SK-N-SH (cell line): ENCODE data around the gene KEAP1. TPM values are rescaled to one million over a fixed set of nuclear protein-coding genes. Genes with fewer than 3 reads are reported as not detected.
A peak's percentile ranks its signal among the peaks of the same experiment; 100 is the strongest.

ENCODE experiments used
- CTCF ChIA-PET: fragments of 300-600, 350-600 bp; formaldehyde crosslinking; extraction: SDS; loops from one replicate; lab custom pipeline; 2021; lab: Yijun Ruan, JAX
- POLR2A ChIA-PET: fragments of 350-600 bp; sonication (Branson Sonifier 250); formaldehyde crosslinking; extraction: SDS; loops from one replicate; lab custom pipeline; 2020; ENCODE audit warnings: antibody characterized with exemption, inconsistent platforms; lab: Yijun Ruan, JAX
- DNase-seq: peaks from one replicate; pipeline ENCODE4 v3.0.0; 2012
- H2AFZ ChIP-seq: fragments of 200-600 bp; sonication (generic); 2 replicates; pipeline ENCODE4 v1.8.1; 2016; ENCODE audit warnings: antibody characterized with exemption, mild to moderate bottlenecking, low read depth
- H3F3A ChIP-seq: fragments of 200-600 bp; sonication (generic); replicated peaks from 2 replicates; pipeline ENCODE3; 2016; ENCODE audit warnings: antibody characterized with exemption, mild to moderate bottlenecking; ENCODE audit not compliant: insufficient read depth
- H3K27ac ChIP-seq, 2 experiments: fragments of 200-500 bp in 1 of 2; fragments of 200-600 bp in 1 of 2; sonication (Bioruptor generic) in 1 of 2; sonication (generic), shearing (Covaris generic) in 1 of 2; 2 replicates each; pipeline versions ENCODE4 v1.5.1 to v1.6.1; 2014 to 2016; ENCODE audit warnings: low read depth in 2 of 2, inconsistent platforms in 1 of 2, low read length in 1 of 2, mild to moderate bottlenecking in 1 of 2, mixed read lengths in 1 of 2
- H3K27me3 ChIP-seq: fragments of 200-600 bp; sonication (generic), shearing (Covaris generic); 2 replicates; pipeline ENCODE4 v1.6.1; 2016; ENCODE audit warnings: mixed run types; ENCODE audit not compliant: insufficient read depth
- H3K36me3 ChIP-seq, 2 experiments: fragments of 200-500 bp in 1 of 2; fragments of 200-600 bp in 1 of 2; sonication (Bioruptor generic) in 1 of 2; sonication (generic) in 1 of 2; replicated peaks in 1 of 2; 2 replicates each; pipeline versions ENCODE3 to v1.5.1; 2014 to 2016; ENCODE audit warnings: low read length in 1 of 2, mild to moderate bottlenecking in 1 of 2; ENCODE audit not compliant: insufficient read depth in 2 of 2, control insufficient read depth in 1 of 2
- H3K4me1 ChIP-seq, 2 experiments: fragments of 200-500 bp in 1 of 2; fragments of 200-600 bp in 1 of 2; sonication (Bioruptor generic) in 1 of 2; sonication (generic), shearing (Covaris generic) in 1 of 2; 2 replicates each; pipeline versions ENCODE4 v1.5.1 to v1.6.1; 2014 to 2016; ENCODE audit warnings: low read depth in 1 of 2, low read length in 1 of 2, mixed run types in 1 of 2; ENCODE audit not compliant: insufficient read depth in 2 of 2, control insufficient read depth in 1 of 2
- H3K4me2 ChIP-seq: fragments of 200-600 bp; sonication (generic), shearing (Covaris generic); 2 replicates; pipeline ENCODE4 v1.6.1; 2017; ENCODE audit warnings: mixed run types
- H3K4me3 ChIP-seq, 2 experiments: fragments of 200-500 bp in 1 of 2; fragments of 200-600 bp in 1 of 2; sonication (Bioruptor generic) in 1 of 2; sonication (generic), shearing (Covaris generic) in 1 of 2; 2 replicates each; pipeline versions ENCODE4 v1.5.1 to v1.8.1; 2014 to 2016; ENCODE audit warnings: low read depth in 2 of 2, inconsistent platforms in 1 of 2, low read length in 1 of 2, mild to moderate bottlenecking in 1 of 2, mixed read lengths in 1 of 2, moderate library complexity in 1 of 2
- H3K79me2 ChIP-seq: fragments of 200-600 bp; sonication (generic); 2 replicates; pipeline ENCODE4 v1.8.1; 2017; ENCODE audit warnings: mild to moderate bottlenecking; ENCODE audit not compliant: insufficient read depth
- H3K9ac ChIP-seq: fragments of 200-600 bp; sonication (generic); 2 replicates; pipeline ENCODE4 v1.6.1; 2017; ENCODE audit warnings: mixed run types
- H3K9me2 ChIP-seq: fragments of 200-600 bp; sonication (generic); 2 replicates; pipeline ENCODE4 v1.6.1; 2017; ENCODE audit warnings: mixed run types
- H3K9me3 ChIP-seq: fragments of 200-600 bp; sonication (generic); 2 replicates; pipeline ENCODE4 v1.6.1; 2017; ENCODE audit warnings: mixed run types, mild to moderate bottlenecking, moderate library complexity
- H4K20me1 ChIP-seq: fragments of 200-600 bp; sonication (generic); 2 replicates; pipeline ENCODE4 v1.6.1; 2017; ENCODE audit warnings: mild to moderate bottlenecking, mixed run types; ENCODE audit not compliant: insufficient read depth
- CTCF ChIP-seq: fragments of 200-600 bp; sonication (generic); IDR thresholded peaks from 2 replicates; pipeline ENCODE4 v1.6.1; 2017; ENCODE audit warnings: antibody characterized with exemption, mild to moderate bottlenecking, moderate library complexity
- FOXJ3 ChIP-seq: sonication (generic); formaldehyde crosslinking; IDR thresholded peaks from 2 replicates; pipeline ENCODE4 v1.5.1; 2020; ENCODE audit warnings: mild to moderate bottlenecking, missing genetic modification reagents
- FOXM1 ChIP-seq: IDR thresholded peaks from 2 replicates; pipeline ENCODE4 v1.4.0; 2012; ENCODE audit warnings: low read depth, mild to moderate bottlenecking
- GATA2 ChIP-seq: sonication (generic); formaldehyde crosslinking; IDR thresholded peaks from 2 replicates; pipeline ENCODE4 v1.5.0; 2020; ENCODE audit warnings: mild to moderate bottlenecking, missing genetic modification reagents
- JUND ChIP-seq: IDR thresholded peaks from 2 replicates; pipeline ENCODE4 v1.4.0; 2012
- MAX ChIP-seq: IDR thresholded peaks from 2 replicates; pipeline ENCODE4 v1.4.0; 2012; ENCODE audit warnings: low read depth
- MEF2A ChIP-seq: IDR thresholded peaks from 2 replicates; pipeline ENCODE4 v1.4.0; 2012; ENCODE audit warnings: low read depth, borderline replicate concordance
- NRF1 ChIP-seq: IDR thresholded peaks from 2 replicates; pipeline ENCODE4 v1.6.1; 2012; ENCODE audit warnings: low read depth, mild to moderate bottlenecking, low read length
- POLR2AphosphoS5 ChIP-seq: IDR thresholded peaks from 2 replicates; pipeline ENCODE4 v1.6.1; 2012; ENCODE audit warnings: low read depth, low read length
- RCOR1 ChIP-seq: fragments of 150-350 bp; IDR thresholded peaks from 2 replicates; pipeline ENCODE4 v1.6.1; 2017; ENCODE audit warnings: antibody characterized with exemption, low read length
- REST ChIP-seq: IDR thresholded peaks from 2 replicates; pipeline ENCODE4 v1.6.1; 2012; ENCODE audit warnings: mild to moderate bottlenecking, low read depth, low read length, moderate library complexity
- RFX5 ChIP-seq: IDR thresholded peaks from 2 replicates; pipeline ENCODE4 v1.6.1; 2012; ENCODE audit warnings: mild to moderate bottlenecking, improper control_type of control experiment, low read length
- TAF1 ChIP-seq: IDR thresholded peaks from 2 replicates; pipeline ENCODE4 v1.6.1; 2012; ENCODE audit warnings: low read depth, mild to moderate bottlenecking, low read length, moderate library complexity, borderline replicate concordance
- TCF12 ChIP-seq: IDR thresholded peaks from 2 replicates; pipeline ENCODE4 v1.4.0; 2012
- TEAD4 ChIP-seq: IDR thresholded peaks from 2 replicates; pipeline ENCODE4 v1.4.0; 2012; ENCODE audit warnings: mild to moderate bottlenecking, borderline replicate concordance; ENCODE audit not compliant: insufficient read depth
- WGBS: methylation state at CpG from one replicate; pipeline ENCODE4 v1.1.6; 2017; ENCODE audit warnings: low lambda C conversion rate; 5-methylcytosine and 5-hydroxymethylcytosine counted together
- polyA plus RNA-seq, 3 experiments: library from polyadenylated mRNA; depleted of rRNA; stranded (reverse); fragments of >200 nt; gene quantifications; 2 replicates each; pipeline ENCODE4 v1.2.3, GENCODE V29; 2012
- TF ChIP-seq, protein P1 (sequence below): fragments of 150-350 bp; IDR thresholded peaks from 2 replicates; pipeline ENCODE4 v1.6.1; 2016; ENCODE audit warnings: mild to moderate bottlenecking, low read depth, low read length
- TF ChIP-seq, protein P2 (sequence below): fragments of 150-350 bp; IDR thresholded peaks from 2 replicates; pipeline ENCODE4 v1.6.1; 2017; ENCODE audit warnings: antibody characterized with exemption, low read length, low read depth, borderline replicate concordance
- TF ChIP-seq, protein P3 (sequence below): IDR thresholded peaks from 2 replicates; pipeline ENCODE4 v1.4.0; 2012; ENCODE audit warnings: low read depth, borderline replicate concordance

The KEAP1 gene
- polyA plus RNA-seq, 1 of the 3 experiments (the other 2 are of a cell fraction), result 72.9 TPM

DNA sequence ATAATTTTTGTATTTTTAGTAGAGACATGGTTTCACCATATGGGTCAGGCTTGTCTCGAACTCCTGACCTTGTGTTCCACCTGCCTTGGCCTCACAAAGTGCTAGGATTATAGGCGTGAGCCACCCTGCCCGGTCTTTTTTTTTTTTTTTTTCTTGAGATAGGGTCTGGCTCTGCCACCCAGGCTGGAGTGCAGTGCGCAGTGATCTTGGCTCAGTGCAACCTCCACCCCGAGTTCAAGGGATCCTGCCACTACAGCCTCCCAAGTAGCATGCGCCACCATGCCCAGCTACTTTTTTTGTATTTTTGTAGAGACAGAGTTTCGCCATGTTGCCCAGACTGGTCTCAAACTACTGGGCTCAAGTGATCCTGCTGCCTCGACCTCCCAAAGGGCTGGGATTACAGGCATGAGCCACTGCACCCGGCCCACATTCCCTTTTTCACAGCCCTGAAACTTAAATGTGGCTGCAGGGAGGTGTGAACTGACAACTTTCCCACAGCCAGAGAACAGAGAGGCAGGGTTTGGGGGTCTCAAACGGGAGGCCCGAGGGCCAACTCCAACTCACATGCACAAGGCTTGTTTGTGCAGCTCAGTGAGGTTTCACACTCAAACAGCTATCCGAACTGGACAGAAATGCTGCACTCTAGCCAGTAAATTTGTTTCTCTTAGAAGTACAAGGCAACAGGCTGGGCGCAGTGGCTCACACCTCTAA, 18.5 kb upstream of the KEAP1 start (continued):
- TF ChIP-seq, protein P1, sequence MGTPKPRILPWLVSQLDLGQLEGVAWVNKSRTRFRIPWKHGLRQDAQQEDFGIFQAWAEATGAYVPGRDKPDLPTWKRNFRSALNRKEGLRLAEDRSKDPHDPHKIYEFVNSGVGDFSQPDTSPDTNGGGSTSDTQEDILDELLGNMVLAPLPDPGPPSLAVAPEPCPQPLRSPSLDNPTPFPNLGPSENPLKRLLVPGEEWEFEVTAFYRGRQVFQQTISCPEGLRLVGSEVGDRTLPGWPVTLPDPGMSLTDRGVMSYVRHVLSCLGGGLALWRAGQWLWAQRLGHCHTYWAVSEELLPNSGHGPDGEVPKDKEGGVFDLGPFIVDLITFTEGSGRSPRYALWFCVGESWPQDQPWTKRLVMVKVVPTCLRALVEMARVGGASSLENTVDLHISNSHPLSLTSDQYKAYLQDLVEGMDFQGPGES, result no peak
- TF ChIP-seq MAX (no peak), RCOR1 (no peak), TCF12 (no peak), RFX5 (no peak)
- TF ChIP-seq, all 33 proteins: peak for 0

DNA sequence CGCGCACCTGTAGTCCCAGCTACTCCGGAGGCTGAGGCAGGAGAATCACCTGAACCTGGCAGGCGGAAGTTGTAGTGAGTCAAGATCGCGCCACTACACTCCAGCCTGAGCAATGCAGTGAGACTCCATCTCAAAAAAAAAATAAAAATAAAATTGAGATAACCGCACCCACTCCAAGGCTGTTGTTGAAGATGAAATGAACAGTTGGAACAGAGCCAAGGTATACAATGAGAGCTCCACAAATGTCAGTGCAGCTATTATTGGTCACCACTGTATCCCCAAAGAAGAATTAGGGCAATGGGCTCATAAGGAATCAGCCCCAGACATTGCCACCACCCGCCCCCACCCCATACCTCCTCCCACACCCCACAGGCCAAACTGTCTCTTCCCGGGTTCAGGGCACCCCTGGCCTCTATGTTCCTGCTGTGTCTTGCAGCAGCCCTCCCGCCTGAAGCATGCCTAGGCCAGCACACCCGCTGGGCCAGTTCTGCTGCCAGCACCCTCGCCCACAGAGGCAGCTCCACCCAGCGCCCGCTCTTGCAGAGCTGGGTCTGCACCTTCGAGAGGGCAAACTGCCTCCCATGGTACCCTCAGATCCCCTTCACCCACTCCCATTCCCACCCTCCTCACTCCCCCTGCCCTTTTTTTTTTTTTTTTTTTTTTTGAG, 17.6 kb upstream of the KEAP1 start:
- Histone ChIP-seq H3K36me3 (no peaks in the 10 kb centered on the region), H3K9ac (no peak overlapping the region), H3K4me1 (no peaks in the 10 kb centered on the region; a peak in 1 of 4 replicates), H3K27ac (no peak overlapping the region), H3K4me2 (no peak overlapping the region), H3K4me3 (no peak overlapping the region), H2AFZ (no peak overlapping the region), H3K79me2 (no peaks in the 10 kb centered on the region), H3K9me3 (no peaks in the 10 kb centered on the region), H3K9me2 (no peaks in the 10 kb centered on the region), H3K27me3 (no peaks in the 10 kb centered on the region; the same call in 1 of the 2 replicates), H3F3A (no peaks in the 10 kb centered on the region), H4K20me1 (no peaks in the 10 kb centered on the region)
- DNase-seq, result peak; percentile 37
- ChIA-PET POLR2A (no interaction called here), CTCF (interaction anchor here (0.9 to 3.6 kb wide), 4 partner anchors 11 to 21 kb away, joined by 3 to 20 read pairs (median 3); no protein-coding TSS in a partner anchor)
- TF ChIP-seq TAF1 (no peak), POLR2AphosphoS5 (no peak), TEAD4 (no peak), MEF2A (no peak), FOXM1 (no peak), NRF1 (no peak), FOXJ3 (CRISPR knock-in tag) (no peak), GATA2 (CRISPR knock-in tag) (no peak), TCF12 (no peak), CTCF (no peak), JUND (no peak), REST (no peak)
- TF ChIP-seq, protein P2, sequence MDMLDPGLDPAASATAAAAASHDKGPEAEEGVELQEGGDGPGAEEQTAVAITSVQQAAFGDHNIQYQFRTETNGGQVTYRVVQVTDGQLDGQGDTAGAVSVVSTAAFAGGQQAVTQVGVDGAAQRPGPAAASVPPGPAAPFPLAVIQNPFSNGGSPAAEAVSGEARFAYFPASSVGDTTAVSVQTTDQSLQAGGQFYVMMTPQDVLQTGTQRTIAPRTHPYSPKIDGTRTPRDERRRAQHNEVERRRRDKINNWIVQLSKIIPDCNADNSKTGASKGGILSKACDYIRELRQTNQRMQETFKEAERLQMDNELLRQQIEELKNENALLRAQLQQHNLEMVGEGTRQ, result no peak
- TF ChIP-seq, protein P3, sequence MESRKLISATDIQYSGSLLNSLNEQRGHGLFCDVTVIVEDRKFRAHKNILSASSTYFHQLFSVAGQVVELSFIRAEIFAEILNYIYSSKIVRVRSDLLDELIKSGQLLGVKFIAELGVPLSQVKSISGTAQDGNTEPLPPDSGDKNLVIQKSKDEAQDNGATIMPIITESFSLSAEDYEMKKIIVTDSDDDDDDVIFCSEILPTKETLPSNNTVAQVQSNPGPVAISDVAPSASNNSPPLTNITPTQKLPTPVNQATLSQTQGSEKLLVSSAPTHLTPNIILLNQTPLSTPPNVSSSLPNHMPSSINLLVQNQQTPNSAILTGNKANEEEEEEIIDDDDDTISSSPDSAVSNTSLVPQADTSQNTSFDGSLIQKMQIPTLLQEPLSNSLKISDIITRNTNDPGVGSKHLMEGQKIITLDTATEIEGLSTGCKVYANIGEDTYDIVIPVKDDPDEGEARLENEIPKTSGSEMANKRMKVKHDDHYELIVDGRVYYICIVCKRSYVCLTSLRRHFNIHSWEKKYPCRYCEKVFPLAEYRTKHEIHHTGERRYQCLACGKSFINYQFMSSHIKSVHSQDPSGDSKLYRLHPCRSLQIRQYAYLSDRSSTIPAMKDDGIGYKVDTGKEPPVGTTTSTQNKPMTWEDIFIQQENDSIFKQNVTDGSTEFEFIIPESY, result no peak
- 78% methylated on average over 10 of the region's 15 CpGs for WGBS
